Measurements from ENCODE around the gene ZNF367.

GRCh38 chr9:96420468-96421219, 2.5 kb upstream of the ZNF367 start:
- TF ChIP-seq ZC3H10 (CRISPR knock-in tag; IDR thresholded peaks at IDR 0.05) (peak; percentile 100), ESRRG (CRISPR knock-in tag; IDR thresholded peaks at IDR 0.05) (peak; percentile 100), ZFP3 (CRISPR knock-in tag; IDR thresholded peaks at IDR 0.05) (peak; percentile 98), SNAI2 (CRISPR knock-in tag; IDR thresholded peaks at IDR 0.05) (peak; percentile 100)

Measured in SK-N-SH treated with all-trans-retinoic acid at 6 μM for 48 hours (cell line).